Hepatocyte (in vitro differentiated cells): Measurements from ENCODE around the gene PCSK6. TPM values are rescaled to one million over a fixed set of nuclear protein-coding genes. Genes with fewer than 3 reads are reported as not detected.

Experiments used
- DNase-seq: peaks from one replicate; pipeline ENCODE4 v3.0.0-alpha.2; 2016; ENCODE audit warnings: low spot score
- H2AFZ ChIP-seq: fragments of 200-600 bp; sonication (generic); 2 replicates; pipeline ENCODE4 v1.6.0; 2016; ENCODE audit warnings: antibody characterized with exemption, mild to moderate bottlenecking
- H3K27ac ChIP-seq: fragments of 200-600 bp; sonication (generic); 2 replicates; pipeline ENCODE4 v1.5.1; 2016; ENCODE audit warnings: mild to moderate bottlenecking
- H3K27me3 ChIP-seq: fragments of 200-600 bp; sonication (generic); 2 replicates; pipeline ENCODE4 v1.6.1; 2016
- H3K36me3 ChIP-seq: fragments of 200-600 bp; sonication (generic); replicated peaks from 2 replicates; pipeline ENCODE4 v1.5.1; 2016; ENCODE audit warnings: low read depth; ENCODE audit not compliant: insufficient read depth
- H3K4me1 ChIP-seq: fragments of 200-600 bp; sonication (generic); 2 replicates; pipeline ENCODE4 v1.5.1; 2016; ENCODE audit warnings: mild to moderate bottlenecking, moderate library complexity; ENCODE audit not compliant: insufficient read depth
- H3K4me2 ChIP-seq: fragments of 200-600 bp; sonication (generic); 2 replicates; pipeline ENCODE4 v1.6.0; 2016
- H3K4me3 ChIP-seq: fragments of 200-600 bp; sonication (generic); 2 replicates; pipeline ENCODE4 v1.5.1; 2016; ENCODE audit warnings: mild to moderate bottlenecking
- H3K79me2 ChIP-seq: fragments of 200-600 bp; sonication (generic); 2 replicates; pipeline ENCODE4 v1.6.0; 2017; ENCODE audit warnings: mild to moderate bottlenecking
- H3K9me2 ChIP-seq: fragments of 200-600 bp; sonication (generic); replicated peaks from 2 replicates; pipeline ENCODE4 v1.6.0; 2017; ENCODE audit warnings: mild to moderate bottlenecking; ENCODE audit not compliant: insufficient read depth
- H3K9me3 ChIP-seq: fragments of 200-600 bp; sonication (generic); 2 replicates; pipeline ENCODE4 v1.5.1; 2016; ENCODE audit warnings: low read depth, mild to moderate bottlenecking
- H4K20me1 ChIP-seq: fragments of 200-600 bp; sonication (generic); 2 replicates; pipeline ENCODE4 v1.6.0; 2016; ENCODE audit warnings: mild to moderate bottlenecking; ENCODE audit not compliant: insufficient read depth, poor library complexity, severe bottlenecking
- CTCF ChIP-seq: fragments of 200-600 bp; sonication (generic); IDR thresholded peaks from 2 replicates; pipeline ENCODE4 v1.5.1; 2016; ENCODE audit warnings: antibody characterized with exemption, mild to moderate bottlenecking; ENCODE audit not compliant: poor library complexity
- EZH2 ChIP-seq: fragments of 200-600 bp; sonication (generic); IDR thresholded peaks from 2 replicates; pipeline ENCODE4 v1.6.1; 2016; ENCODE audit warnings: antibody characterized with exemption, mild to moderate bottlenecking, borderline replicate concordance
- EZH2phosphoT487 ChIP-seq: fragments of 200-600 bp; sonication (generic); IDR thresholded peaks from one replicate; pipeline ENCODE4 v1.6.1; 2018; ENCODE audit warnings: antibody characterized with exemption, mild to moderate bottlenecking, low read depth, moderate library complexity; ENCODE audit not compliant: unreplicated experiment, severe bottlenecking
- WGBS: methylation state at CpG from one replicate; pipeline ENCODE4 v1.1.6; 2016; ENCODE audit warnings: low lambda C conversion rate; ENCODE audit errors: missing lambda C conversion rate; 5-methylcytosine and 5-hydroxymethylcytosine counted together
- polyA plus RNA-seq: library from polyadenylated mRNA; unstranded; fragments of >200 nt; fragmentation: Nextera tagmentation; extraction: Ambion mirVana; gene quantifications from 2 replicates; pipeline ENCODE4 v1.2.1, GENCODE V29; 2016
- total RNA-seq: library from RNA; depleted of rRNA; stranded (reverse); fragments of >200 nt; gene quantifications from 2 replicates; pipeline ENCODE4 v1.2.3, GENCODE V29; 2014

Gene PCSK6
- total and polyA plus RNA-seq, 2 experiments from 2014 or later, result 31.7 to 40.5 TPM

- no peaks in the 10 kb centered on the region for H3K36me3 ChIP-seq
- no peaks in the 10 kb centered on the region for H3K79me2 ChIP-seq
- H3K4me1 ChIP-seq, result no peaks in the 10 kb centered on the region
- H3K9me3 ChIP-seq, result no peaks in the 10 kb centered on the region
- TF ChIP-seq EZH2, result no peak
- no peak for TF ChIP-seq EZH2phosphoT487
- TF ChIP-seq CTCF, result no peak
- DNase-seq, result no peak
- H3K4me2 ChIP-seq, result no peak overlapping the region
- H3K27ac ChIP-seq, result no peak overlapping the region
- no peaks in the 10 kb centered on the region for H3K27me3 ChIP-seq
- H3K4me3 ChIP-seq, result no peak overlapping the region
- no peaks in the 10 kb centered on the region for H4K20me1 ChIP-seq
- no peaks in the 10 kb centered on the region for H3K9me2 ChIP-seq
- 78% methylated on average over 10 of the region's 10 CpGs for WGBS
- no peak overlapping the region for H2AFZ ChIP-seq
These were observed 98.1 kb downstream of the PCSK6 start for GRCh38 chr15:101391431-101391830.

- no peak overlapping the region for H3K4me2 ChIP-seq
- no peaks in the 10 kb centered on the region for H3K4me1 ChIP-seq
- H4K20me1 ChIP-seq, result no peaks in the 10 kb centered on the region
- no peaks in the 10 kb centered on the region for H3K9me2 ChIP-seq
- no peak overlapping the region for H3K27ac ChIP-seq
- no peak overlapping the region for H2AFZ ChIP-seq
- H3K27me3 ChIP-seq, result no peaks in the 10 kb centered on the region
- no peak for DNase-seq
- H3K4me3 ChIP-seq, result no peak overlapping the region
- WGBS, result 83% methylated on average over 8 of the region's 8 CpGs
- no peaks in the 10 kb centered on the region for H3K79me2 ChIP-seq
- no peaks in the 10 kb centered on the region for H3K9me3 ChIP-seq
- H3K36me3 ChIP-seq, result no peaks in the 10 kb centered on the region
- TF ChIP-seq CTCF (no peak), EZH2phosphoT487 (no peak), EZH2 (no peak)
These were observed 99.0 kb downstream of the PCSK6 start for GRCh38 chr15:101390462-101390861.

- TF ChIP-seq EZH2phosphoT487 (no peak), CTCF (no peak), EZH2 (no peak)
- no peak overlapping the region for H3K27ac ChIP-seq
- 73% methylated on average over 9 of the region's 9 CpGs for WGBS
These were observed 99.4 kb downstream of the PCSK6 start for GRCh38 chr15:101390060-101390459.

GRCh38 chr15:101389362-101389761 is 100.1 kb downstream of the PCSK6 start:
- no peak overlapping the region for H3K4me2 ChIP-seq
- no peaks in the 10 kb centered on the region for H3K9me3 ChIP-seq
- no peak overlapping the region for H3K27ac ChIP-seq
- TF ChIP-seq CTCF (no peak), EZH2phosphoT487 (no peak), EZH2 (no peak)
- H3K4me1 ChIP-seq, result no peaks in the 10 kb centered on the region
- H4K20me1 ChIP-seq, result no peaks in the 10 kb centered on the region
- no peak overlapping the region for H2AFZ ChIP-seq
- no peaks in the 10 kb centered on the region for H3K79me2 ChIP-seq
- DNase-seq, result no peak
- H3K27me3 ChIP-seq, result no peaks in the 10 kb centered on the region
- no peak overlapping the region for H3K4me3 ChIP-seq
- H3K9me2 ChIP-seq, result no peaks in the 10 kb centered on the region
- H3K36me3 ChIP-seq, result no peaks in the 10 kb centered on the region
- WGBS, result 95% methylated on average over 9 of the region's 9 CpGs

More at GRCh38 chr15:101390060-101390459, 99.4 kb downstream of the PCSK6 start:
- H3K4me1 ChIP-seq, result no peaks in the 10 kb centered on the region
- H3K4me3 ChIP-seq, result no peak overlapping the region
- H3K36me3 ChIP-seq, result no peaks in the 10 kb centered on the region
- H3K9me2 ChIP-seq, result no peaks in the 10 kb centered on the region
- H4K20me1 ChIP-seq, result no peaks in the 10 kb centered on the region
- H3K79me2 ChIP-seq, result no peaks in the 10 kb centered on the region
- H3K9me3 ChIP-seq, result no peaks in the 10 kb centered on the region
- H2AFZ ChIP-seq, result no peak overlapping the region
- no peak for DNase-seq
- H3K27me3 ChIP-seq, result no peaks in the 10 kb centered on the region
- H3K4me2 ChIP-seq, result no peak overlapping the region
